GM15510 (cell line): ENCODE measurements around the gene ZCCHC14.

Source experiments
- POLR2A ChIP-seq: IDR thresholded peaks from 3 replicates; pipeline ENCODE4 v1.6.1; 2011; ENCODE audit warnings: borderline replicate concordance; ENCODE audit not compliant: insufficient read length; ENCODE audit errors: extremely low read depth

The ZCCHC14 gene

GRCh38 chr16:87492721-87493607 lies at the start of gene ZCCHC14:
TSS of gene ZCCHC14 (minus strand) at chr16:87493024. CDS start at chr16:87492238, 786 bp downstream.
- TF ChIP-seq POLR2A = peak; percentile 39

- no peak for TF ChIP-seq POLR2A
Observed at GRCh38 chr16:87541872-87542234, 49.0 kb upstream of the ZCCHC14 start.

- TF ChIP-seq POLR2A = no peak
Observed at GRCh38 chr16:87541147-87541871, 48.5 kb upstream of the ZCCHC14 start.

- no peak for TF ChIP-seq POLR2A
Observed at GRCh38 chr16:87540897-87541146, 48.0 kb upstream of the ZCCHC14 start.

- no peak for TF ChIP-seq POLR2A
Observed at GRCh38 chr16:87540072-87540896, 47.5 kb upstream of the ZCCHC14 start.

- no peak for TF ChIP-seq POLR2A
Observed at GRCh38 chr16:87539113-87539512, 46.3 kb upstream of the ZCCHC14 start.

GRCh38 chr16:87538594-87538993 lies 45.8 kb upstream of the ZCCHC14 start:
- no peak for TF ChIP-seq POLR2A

- no peak for TF ChIP-seq POLR2A
Observed at GRCh38 chr16:87538160-87538559, 45.3 kb upstream of the ZCCHC14 start.

GRCh38 chr16:87536795-87537142 lies 43.9 kb upstream of the ZCCHC14 start:
- TF ChIP-seq POLR2A = no peak

- TF ChIP-seq POLR2A = no peak
Observed at GRCh38 chr16:87535855-87536794, 43.3 kb upstream of the ZCCHC14 start.

GRCh38 chr16:87535457-87535854 lies 42.6 kb upstream of the ZCCHC14 start:
- TF ChIP-seq POLR2A = no peak

- no peak for TF ChIP-seq POLR2A
Observed at GRCh38 chr16:87534751-87535150, 41.9 kb upstream of the ZCCHC14 start.

- no peak for TF ChIP-seq POLR2A
Observed at GRCh38 chr16:87534030-87534653, 41.3 kb upstream of the ZCCHC14 start.

GRCh38 chr16:87533061-87533460 lies 40.2 kb upstream of the ZCCHC14 start:
- TF ChIP-seq POLR2A = no peak
